Measurements from ENCODE around the gene C19orf38.

C19orf38 gene

GRCh38 chr19:10848230-10848856 is at the start of gene C19orf38:
Gene C19orf38, plus strand, starts transcription at chr19:10848415. Its CDS starts 94 bp downstream, at chr19:10848509.
- TF ChIP-seq CTCF (IDR thresholded peaks at IDR 0.05), result no peak
- Mint-ChIP-seq H3K4me3 (no peak within 1 kb of the TSS), H3K27me3 (ENCODE audit: low read depth, poor library complexity) (peaks cover 26% of the 10 kb centered on the region), H3K4me1 (peaks cover 7% of the 10 kb centered on the region), H3K9me3 (peaks cover 28% of the 10 kb centered on the region), H3K27ac (peak within 1 kb of the TSS; percentile 61), H3K36me3 (ENCODE audit: low read depth) (no peaks in the 10 kb centered on the region)
- DNase-seq, result no peak

GRCh38 chr19:10800488-10800887 is 47.7 kb upstream of the C19orf38 start:
- no peaks in the 10 kb centered on the region for H3K27me3 Mint-ChIP-seq (ENCODE audit: low read depth, poor library complexity)
- no peak overlapping the region for H3K27ac Mint-ChIP-seq
- H3K4me3 Mint-ChIP-seq, result no peak overlapping the region
- no peak for TF ChIP-seq CTCF (IDR thresholded peaks at IDR 0.05)
- peaks cover 44% of the 10 kb centered on the region for H3K36me3 Mint-ChIP-seq (ENCODE audit: low read depth)
- DNase-seq, result no peak
- H3K4me1 Mint-ChIP-seq, result peaks cover 18% of the 10 kb centered on the region
- H3K9me3 Mint-ChIP-seq, result no peaks in the 10 kb centered on the region

- peaks cover 47% of the 10 kb centered on the region for H3K36me3 Mint-ChIP-seq (ENCODE audit: low read depth)
- H3K4me1 Mint-ChIP-seq, result peaks cover 10% of the 10 kb centered on the region
- H3K4me3 Mint-ChIP-seq, result no peak overlapping the region
- H3K27ac Mint-ChIP-seq, result no peak overlapping the region
- no peaks in the 10 kb centered on the region for H3K9me3 Mint-ChIP-seq
- TF ChIP-seq CTCF (IDR thresholded peaks at IDR 0.05), result no peak
- DNase-seq, result no peak
- H3K27me3 Mint-ChIP-seq (ENCODE audit: low read depth, poor library complexity), result peaks cover 2% of the 10 kb centered on the region
These were observed 45.7 kb upstream of the C19orf38 start for GRCh38 chr19:10802479-10802878.

GRCh38 chr19:10803252-10803651 is 45.0 kb upstream of the C19orf38 start:
- TF ChIP-seq CTCF (IDR thresholded peaks at IDR 0.05), result no peak
- H3K4me1 Mint-ChIP-seq, result peaks cover 2% of the 10 kb centered on the region
- peaks cover 48% of the 10 kb centered on the region for H3K36me3 Mint-ChIP-seq (ENCODE audit: low read depth)
- no peak for DNase-seq
- H3K27ac Mint-ChIP-seq, result peak overlapping the region; percentile 96
- peaks cover 2% of the 10 kb centered on the region for H3K27me3 Mint-ChIP-seq (ENCODE audit: low read depth, poor library complexity)
- H3K4me3 Mint-ChIP-seq, result no peak overlapping the region
- no peaks in the 10 kb centered on the region for H3K9me3 Mint-ChIP-seq

GRCh38 chr19:10805065-10805757 is 43.0 kb upstream of the C19orf38 start:
- H3K9me3 Mint-ChIP-seq, result no peaks in the 10 kb centered on the region
- peaks cover 50% of the 10 kb centered on the region for H3K36me3 Mint-ChIP-seq (ENCODE audit: low read depth)
- DNase-seq, result no peak
- TF ChIP-seq CTCF (IDR thresholded peaks at IDR 0.05), result no peak
- H3K27me3 Mint-ChIP-seq (ENCODE audit: low read depth, poor library complexity), result peaks cover 2% of the 10 kb centered on the region
- no peak overlapping the region for H3K4me3 Mint-ChIP-seq
- peak overlapping the region; percentile 47 for H3K27ac Mint-ChIP-seq
- H3K4me1 Mint-ChIP-seq, result no peaks in the 10 kb centered on the region
